ENCODE results near the gene HYCC2. TPM values are rescaled to one million over a fixed set of nuclear protein-coding genes. Genes with fewer than 3 reads are reported as not detected.
A peak's percentile ranks its signal among the peaks of the same experiment; 100 is the strongest.
"Not testable (repeated sequence)": the region's sequence is repeated elsewhere in the genome, so short reads cannot be mapped to it uniquely, and the experiment has no call there.

Gene HYCC2
- total and polyA plus RNA-seq, 3 experiments from 2014 or later = 25.5 to 32.9 (median 27.7) TPM

DNA sequence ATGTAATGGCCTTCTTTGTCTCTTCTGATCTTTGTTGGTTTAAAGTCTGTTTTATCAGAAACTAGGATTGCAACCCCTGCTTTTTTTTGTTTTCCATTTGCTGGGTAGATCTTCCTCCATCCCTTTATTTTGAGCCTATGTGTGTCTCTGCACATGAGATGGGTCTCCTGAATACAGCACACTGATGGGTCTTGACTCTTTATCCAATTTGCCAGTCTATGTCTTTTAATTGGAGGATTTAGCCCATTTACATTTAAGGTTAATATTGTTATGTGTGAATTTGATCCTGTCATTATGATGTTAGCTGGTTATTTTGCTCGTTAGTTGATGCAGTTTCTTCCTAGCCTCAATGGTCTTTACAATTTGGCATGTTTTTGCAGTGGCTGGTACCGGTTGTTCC, 37.1 kb downstream of the HYCC2 start:
- H3K9me3 Mint-ChIP-seq; H3K4me3 Mint-ChIP-seq; H3K4me1 Mint-ChIP-seq; H3K9me3 ChIP-seq (ENCODE audit: low read length); POLR2A ChIA-PET; CTCF ChIA-PET; H3K27me3 ChIP-seq (ENCODE audit: insufficient read depth, low read length, poor library complexity, severe bottlenecking); H3K27ac ChIP-seq (ENCODE audit: low read depth, low read length); H3K4me1 ChIP-seq (ENCODE audit: insufficient read depth, low read length); H3K27me3 Mint-ChIP-seq; H3K36me3 ChIP-seq (ENCODE audit: insufficient read depth, low read length); H3K4me3 ChIP-seq (ENCODE audit: low read length); H3K27ac Mint-ChIP-seq; DNase-seq: not testable (repeated sequence)
- peaks cover 8 to 26% (median 14%) of the 10 kb centered on the region in 3 donors for H3K36me3 Mint-ChIP-seq

DNA sequence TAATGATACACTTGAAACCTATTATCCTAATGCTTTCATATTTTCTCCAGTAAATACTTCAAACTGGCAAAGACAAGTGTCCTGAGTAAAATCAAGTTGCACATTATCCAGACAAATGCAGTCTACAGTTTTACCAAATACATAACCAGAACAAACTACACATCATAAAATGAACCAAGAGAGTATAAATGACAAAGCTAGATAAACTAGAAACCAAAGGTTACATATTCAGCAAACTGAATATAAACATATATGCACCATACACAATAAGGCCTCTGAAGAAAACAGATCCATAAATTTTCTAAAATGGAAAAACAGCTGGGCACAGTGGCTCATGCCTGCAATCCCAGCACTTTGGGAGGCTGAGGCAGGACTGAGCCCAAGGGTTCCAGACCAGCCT, 47.0 kb downstream of the HYCC2 start:
- Mint-ChIP-seq H3K27ac (peak overlapping the region in 4 of 8 donors; percentile 7 to 82 (median 30)), H3K27me3 (no peaks in the 10 kb centered on the region), H3K4me3 (no peak overlapping the region), H3K36me3 (peaks cover 11 to 54% (median 28%) of the 10 kb centered on the region in 3 donors), H3K4me1 (peaks cover 29 to 68% (median 59%) of the 10 kb centered on the region in 3 donors), H3K9me3 (peaks cover 0 to 1% (median 0%) of the 10 kb centered on the region in 5 donors)
- peaks cover 8% of the 10 kb centered on the region for H3K36me3 ChIP-seq (ENCODE audit: insufficient read depth, low read length)
- no peak overlapping the region for H3K27ac ChIP-seq (ENCODE audit: low read depth, low read length)
- H3K4me3 ChIP-seq (ENCODE audit: low read length) = no peak overlapping the region
- H3K4me1 ChIP-seq (ENCODE audit: insufficient read depth, low read length) = no peaks in the 10 kb centered on the region
- ChIA-PET CTCF (no interaction called here), POLR2A (no interaction called here)
- DNase-seq = no peak
- no peaks in the 10 kb centered on the region for H3K9me3 ChIP-seq (ENCODE audit: low read length)
- no peaks in the 10 kb centered on the region for H3K27me3 ChIP-seq (ENCODE audit: insufficient read depth, low read length, poor library complexity, severe bottlenecking)

DNA sequence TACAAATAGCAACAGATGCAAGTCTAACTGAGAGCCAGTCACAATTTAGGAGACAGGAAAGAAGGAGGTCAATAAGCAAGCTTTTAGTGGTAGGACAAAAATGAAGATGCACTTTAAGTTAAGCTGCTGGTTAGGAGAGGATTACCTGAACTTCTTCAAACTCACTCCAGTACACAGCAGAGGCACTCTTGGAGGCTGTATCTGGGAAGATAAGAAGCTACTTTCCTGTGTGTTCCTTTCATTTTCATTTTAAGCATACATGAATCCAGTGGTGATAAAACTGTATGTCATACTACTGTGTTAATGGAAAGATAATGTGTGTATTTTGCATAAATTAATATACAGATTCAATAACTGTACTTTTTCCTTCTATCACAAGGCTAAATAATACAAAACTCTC, 49.6 kb downstream of the HYCC2 start:
- peaks cover 18 to 45% (median 37%) of the 10 kb centered on the region in 3 donors for H3K4me1 Mint-ChIP-seq
- POLR2A ChIA-PET = interaction anchor here (0.9 kb wide), 1 partner anchor 10 kb away, joined by 3 read pairs; no protein-coding TSS in a partner anchor

More for the DNA sequence above, 49.6 kb downstream of the HYCC2 start:
- Histone ChIP-seq H3K36me3 (ENCODE audit: insufficient read depth, low read length) (peaks cover 9% of the 10 kb centered on the region), H3K4me3 (ENCODE audit: low read length) (no peak overlapping the region), H3K27ac (ENCODE audit: low read depth, low read length) (no peak overlapping the region), H3K27me3 (ENCODE audit: insufficient read depth, low read length, poor library complexity, severe bottlenecking) (no peaks in the 10 kb centered on the region), H3K4me1 (ENCODE audit: insufficient read depth, low read length) (no peaks in the 10 kb centered on the region), H3K9me3 (ENCODE audit: low read length) (no peaks in the 10 kb centered on the region)
- H3K9me3 Mint-ChIP-seq = peaks cover 0 to 1% (median 0%) of the 10 kb centered on the region in 5 donors
- CTCF ChIA-PET = interaction anchor here (1.2 kb wide), 1 partner anchor 211 kb away, joined by 3 read pairs; no protein-coding TSS in a partner anchor
- H3K36me3 Mint-ChIP-seq = peaks cover 11 to 67% (median 29%) of the 10 kb centered on the region in 3 donors
- DNase-seq = no peak
- no peaks in the 10 kb centered on the region for H3K27me3 Mint-ChIP-seq
- no peak overlapping the region for H3K4me3 Mint-ChIP-seq
- peak overlapping the region in 6 of 8 donors; percentile 32 to 86 (median 60) for H3K27ac Mint-ChIP-seq

Other genes starting within 250 kb of the HYCC2 start
- 100 to 1,000 TPM; 110 to 114 TPM for gene CLK1, start 207.0 kb downstream of the HYCC2 start, total RNA-seq
- gene CLK1, start 207.0 kb downstream of the HYCC2 start, polyA plus RNA-seq = 44.8 TPM
- 10 to 100 TPM; 24.9 to 31.0 TPM for gene PPIL3, start 182.6 kb downstream of the HYCC2 start, total RNA-seq
- 25.2 TPM for gene PPIL3, start 182.6 kb downstream of the HYCC2 start, polyA plus RNA-seq
- gene NIF3L1, start 182.3 kb downstream of the HYCC2 start, total RNA-seq = 10 to 100 TPM; 25.7 to 32.0 TPM
- gene NIF3L1, start 182.3 kb downstream of the HYCC2 start, polyA plus RNA-seq = 18.3 TPM
- gene ORC2, start 108.0 kb downstream of the HYCC2 start, total RNA-seq = 10 to 100 TPM; 47.9 to 51.9 TPM
- gene ORC2, start 108.0 kb downstream of the HYCC2 start, polyA plus RNA-seq = 8.5 TPM
- gene NDUFB3, start 330 bp upstream of the HYCC2 start, total RNA-seq = 100 to 1,000 TPM; 129 to 145 TPM
- gene NDUFB3, start 330 bp upstream of the HYCC2 start, polyA plus RNA-seq = 269 TPM
- gene CFLAR, start 44.5 kb upstream of the HYCC2 start, total RNA-seq = 100 to 1,000 TPM; 291 to 303 TPM
- gene CFLAR, start 44.5 kb upstream of the HYCC2 start, polyA plus RNA-seq = 172 TPM
- 1 to 10 TPM; 6.7 to 7.3 TPM for gene CASP10, start 111.5 kb upstream of the HYCC2 start, total RNA-seq
- gene CASP10, start 111.5 kb upstream of the HYCC2 start, polyA plus RNA-seq = 8.1 TPM
- gene CASP8, start 188.9 kb upstream of the HYCC2 start, total RNA-seq = 10 to 100 TPM; 48.1 to 55.5 TPM
- 108 TPM for gene CASP8, start 188.9 kb upstream of the HYCC2 start, polyA plus RNA-seq

All from CD8-positive, alpha-beta memory T cell (primary cell).